Cardiac muscle cell (in vitro differentiated cells and primary cell): ENCODE results near the gene C6orf62. TPM values are rescaled to one million over a fixed set of nuclear protein-coding genes. Genes with fewer than 3 reads are reported as not detected.
A peak's percentile ranks its signal among the peaks of the same experiment; 100 is the strongest.
"Not testable (repeated sequence)": the region's sequence is repeated elsewhere in the genome, so short reads cannot be mapped to it uniquely, and the experiment has no call there.

Experiments used
- DNase-seq, 2 donors: peaks; one replicate each; pipeline versions ENCODE4 v3.0.0 to v3.0.0-alpha.2; 2010 to 2017; ENCODE audit warnings: low read depth in 1 of 2, low spot score in 1 of 2
- H3K27ac ChIP-seq: fragments of 200-600 bp; sonication (generic); 2 replicates; pipeline ENCODE4 v1.5.1; 2016
- H3K27me3 ChIP-seq: fragments of 200-600 bp; sonication (generic); 2 replicates; pipeline ENCODE4 v1.6.0; 2016; ENCODE audit warnings: control low read depth
- H3K36me3 ChIP-seq: fragments of 200-600 bp; sonication (generic); 2 replicates; pipeline ENCODE4 v1.5.1; 2016; ENCODE audit warnings: control low read depth
- H3K4me1 ChIP-seq: fragments of 200-600 bp; sonication (generic); 2 replicates; pipeline ENCODE4 v1.8.1; 2017; ENCODE audit warnings: low read depth, mild to moderate bottlenecking, mixed run types
- H3K4me3 ChIP-seq: fragments of 200-600 bp; sonication (generic); 2 replicates; pipeline ENCODE4 v1.5.1; 2016; ENCODE audit warnings: mild to moderate bottlenecking
- H3K9me3 ChIP-seq: fragments of 200-600 bp; sonication (generic); 2 replicates; pipeline ENCODE4 v1.5.1; 2017; ENCODE audit warnings: low read depth, mild to moderate bottlenecking, control low read depth
- polyA plus RNA-seq: library from polyadenylated mRNA; unstranded; fragments of >200 nt; fragmentation: Nextera tagmentation; extraction: Ambion mirVana; gene quantifications from 2 replicates; pipeline ENCODE4 v1.2.1, GENCODE V29; 2016
- total RNA-seq: library from RNA; depleted of rRNA; stranded (reverse); fragments of >200 nt; gene quantifications from 2 replicates; pipeline ENCODE4 v1.2.3, GENCODE V29; 2016
- TF ChIP-seq, protein P1 (sequence below): IDR thresholded peaks from 2 replicates; pipeline ENCODE4 v1.5.1; 2012; ENCODE audit warnings: low read depth, mild to moderate bottlenecking, low read length

C6orf62 gene
- total and polyA plus RNA-seq, 2 experiments from 2014 or later = 52.8 to 59.7 TPM

DNA sequence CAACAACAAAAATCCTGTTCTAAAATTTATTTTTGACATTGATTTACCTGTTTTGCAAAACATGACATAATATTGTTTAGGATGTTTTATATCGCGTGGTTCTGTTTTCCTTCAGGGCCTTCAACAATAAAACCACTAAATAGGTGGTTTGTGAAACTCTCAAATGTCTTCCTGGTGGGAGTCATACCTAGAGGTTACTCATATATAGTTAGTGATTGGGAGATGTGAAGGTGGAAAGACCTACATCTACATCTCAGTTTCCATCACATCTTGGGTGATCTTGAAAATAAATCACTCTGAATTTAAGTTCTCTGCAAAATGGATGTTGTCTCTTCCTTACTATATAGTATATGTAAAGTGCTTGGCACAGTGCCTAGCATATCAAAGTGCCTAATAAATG lies 22.9 kb downstream of the C6orf62 start:
- TF ChIP-seq, protein P1, sequence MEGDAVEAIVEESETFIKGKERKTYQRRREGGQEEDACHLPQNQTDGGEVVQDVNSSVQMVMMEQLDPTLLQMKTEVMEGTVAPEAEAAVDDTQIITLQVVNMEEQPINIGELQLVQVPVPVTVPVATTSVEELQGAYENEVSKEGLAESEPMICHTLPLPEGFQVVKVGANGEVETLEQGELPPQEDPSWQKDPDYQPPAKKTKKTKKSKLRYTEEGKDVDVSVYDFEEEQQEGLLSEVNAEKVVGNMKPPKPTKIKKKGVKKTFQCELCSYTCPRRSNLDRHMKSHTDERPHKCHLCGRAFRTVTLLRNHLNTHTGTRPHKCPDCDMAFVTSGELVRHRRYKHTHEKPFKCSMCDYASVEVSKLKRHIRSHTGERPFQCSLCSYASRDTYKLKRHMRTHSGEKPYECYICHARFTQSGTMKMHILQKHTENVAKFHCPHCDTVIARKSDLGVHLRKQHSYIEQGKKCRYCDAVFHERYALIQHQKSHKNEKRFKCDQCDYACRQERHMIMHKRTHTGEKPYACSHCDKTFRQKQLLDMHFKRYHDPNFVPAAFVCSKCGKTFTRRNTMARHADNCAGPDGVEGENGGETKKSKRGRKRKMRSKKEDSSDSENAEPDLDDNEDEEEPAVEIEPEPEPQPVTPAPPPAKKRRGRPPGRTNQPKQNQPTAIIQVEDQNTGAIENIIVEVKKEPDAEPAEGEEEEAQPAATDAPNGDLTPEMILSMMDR = no peak
- no peaks in the 10 kb centered on the region for H3K9me3 ChIP-seq
- H3K36me3 ChIP-seq = peaks cover 4% of the 10 kb centered on the region
- DNase-seq = no peak
- H3K4me1 ChIP-seq = peaks cover 23% of the 10 kb centered on the region
- H3K4me3 ChIP-seq = no peak overlapping the region
- no peaks in the 10 kb centered on the region for H3K27me3 ChIP-seq
- H3K27ac ChIP-seq = no peak overlapping the region

DNA sequence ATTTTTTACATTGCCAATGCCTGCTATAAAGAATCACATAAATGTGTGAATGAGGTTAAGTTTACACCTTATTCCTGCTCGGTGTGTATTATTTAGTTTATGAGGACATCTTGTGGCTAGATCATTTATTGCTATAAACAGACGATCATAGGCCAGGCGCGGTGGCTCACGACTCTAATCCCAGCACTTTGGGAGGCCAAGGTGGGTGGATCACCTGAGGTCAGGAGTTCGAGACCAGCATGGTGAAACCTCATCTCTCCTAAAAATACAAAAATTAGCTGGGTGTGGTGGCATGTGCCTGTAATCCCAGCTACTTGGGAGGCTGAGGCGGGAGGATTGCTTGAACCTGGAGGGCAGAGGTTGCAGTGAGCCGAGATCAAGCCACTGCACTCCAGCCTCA lies 23.3 kb downstream of the C6orf62 start:
- H3K4me1 ChIP-seq = peaks cover 23% of the 10 kb centered on the region
- H3K9me3 ChIP-seq, H3K36me3 ChIP-seq, H3K27me3 ChIP-seq, H3K4me3 ChIP-seq, H3K27ac ChIP-seq: not testable (repeated sequence)
- TF ChIP-seq, protein P1 = peak; percentile 40
- peak; percentile 49 to 64 for DNase-seq

DNA sequence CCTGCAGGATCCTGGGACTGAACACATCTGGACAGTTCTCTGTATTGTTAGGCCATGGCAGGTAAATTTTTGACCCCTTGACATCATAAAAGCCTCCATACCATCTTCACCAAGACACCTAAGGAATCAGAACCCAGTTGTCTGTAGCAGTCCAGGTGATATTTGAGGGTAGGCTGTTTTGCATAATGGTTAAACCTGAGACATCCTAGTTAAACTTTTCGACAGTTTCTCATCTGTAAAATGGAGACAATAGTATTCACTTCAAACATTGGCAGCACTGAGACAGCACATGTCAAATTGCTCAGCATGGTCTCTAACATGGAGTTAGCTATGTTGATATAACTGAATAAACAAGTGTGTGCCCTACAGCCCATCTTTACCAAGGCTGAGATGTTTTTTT lies 24.8 kb downstream of the C6orf62 start:
- Histone ChIP-seq H3K27me3 (no peaks in the 10 kb centered on the region), H3K4me1 (peaks cover 23% of the 10 kb centered on the region), H3K27ac (no peak overlapping the region), H3K4me3 (no peak overlapping the region), H3K36me3 (no peaks in the 10 kb centered on the region), H3K9me3 (no peaks in the 10 kb centered on the region)
- DNase-seq = no peak
- TF ChIP-seq, protein P1 = no peak

DNA sequence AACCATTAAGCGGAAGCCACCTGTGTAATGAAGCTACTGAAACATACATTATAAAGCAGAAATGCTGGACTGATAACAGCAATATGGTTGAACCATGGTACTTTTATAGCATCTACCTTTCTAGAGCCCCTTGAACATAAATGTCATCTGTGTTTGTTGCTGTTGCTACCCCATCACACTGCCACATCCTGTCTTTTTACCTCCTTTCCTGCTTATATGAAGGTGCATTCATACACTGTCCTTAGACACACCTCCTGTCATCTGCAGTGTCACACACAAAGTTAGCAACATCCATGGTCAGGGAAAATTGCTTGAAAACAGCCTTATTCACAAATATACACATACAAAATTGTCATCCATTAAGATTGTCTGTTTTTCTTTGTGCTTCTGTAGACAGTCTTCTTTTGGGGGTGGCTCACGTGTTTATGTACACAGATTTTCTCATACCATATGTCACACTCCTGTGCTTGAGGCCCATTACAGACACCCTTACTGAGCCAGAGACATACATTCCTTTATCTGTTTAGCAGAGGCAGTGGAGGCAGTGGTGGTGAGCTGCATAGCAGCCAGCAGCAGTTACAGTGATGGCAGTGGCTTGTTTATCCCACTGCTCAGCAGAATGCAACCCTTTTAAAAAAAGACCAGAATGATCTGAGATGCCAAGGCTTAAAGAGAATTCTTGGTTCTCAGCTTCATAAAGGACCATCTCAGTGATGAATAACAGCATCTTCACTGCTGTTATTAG lies 25.9 kb downstream of the C6orf62 start:
- DNase-seq = peak in 1 of 2 donors; percentile 21
- Histone ChIP-seq H3K9me3 (no peaks in the 10 kb centered on the region), H3K27me3 (no peaks in the 10 kb centered on the region), H3K36me3 (peaks cover under 1% of the 10 kb centered on the region), H3K4me1 (peaks cover 21% of the 10 kb centered on the region), H3K27ac (no peak overlapping the region), H3K4me3 (no peak overlapping the region)
- TF ChIP-seq, protein P1 = no peak

DNA sequence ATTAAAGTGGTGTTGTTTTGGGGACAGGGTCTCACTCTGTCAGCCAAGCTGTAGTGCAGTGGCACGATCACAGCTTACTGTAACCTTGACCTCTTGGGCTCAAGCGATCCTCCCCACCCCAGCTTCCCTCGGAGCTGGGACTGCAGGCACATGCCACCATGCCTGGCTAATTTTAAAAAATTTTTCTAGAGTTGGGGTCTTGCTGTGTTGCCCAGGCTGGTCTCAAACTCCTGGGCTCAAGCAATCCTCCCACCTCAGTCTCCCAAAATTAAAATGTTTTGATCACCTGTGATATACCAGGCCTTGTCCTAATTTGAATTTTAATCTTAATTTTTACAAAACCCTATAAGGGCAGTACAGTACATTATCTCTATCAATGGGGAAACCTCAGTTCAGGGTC lies 26.5 kb downstream of the C6orf62 start:
- Histone ChIP-seq H3K9me3 (no peaks in the 10 kb centered on the region), H3K36me3 (peaks cover 4% of the 10 kb centered on the region), H3K4me3 (no peak overlapping the region), H3K4me1 (peaks cover 15% of the 10 kb centered on the region), H3K27ac (no peak overlapping the region), H3K27me3 (no peaks in the 10 kb centered on the region)
- no peak for DNase-seq
- TF ChIP-seq, protein P1 = no peak
